ENCODE measurements around the gene EPB41L3.

DNA sequence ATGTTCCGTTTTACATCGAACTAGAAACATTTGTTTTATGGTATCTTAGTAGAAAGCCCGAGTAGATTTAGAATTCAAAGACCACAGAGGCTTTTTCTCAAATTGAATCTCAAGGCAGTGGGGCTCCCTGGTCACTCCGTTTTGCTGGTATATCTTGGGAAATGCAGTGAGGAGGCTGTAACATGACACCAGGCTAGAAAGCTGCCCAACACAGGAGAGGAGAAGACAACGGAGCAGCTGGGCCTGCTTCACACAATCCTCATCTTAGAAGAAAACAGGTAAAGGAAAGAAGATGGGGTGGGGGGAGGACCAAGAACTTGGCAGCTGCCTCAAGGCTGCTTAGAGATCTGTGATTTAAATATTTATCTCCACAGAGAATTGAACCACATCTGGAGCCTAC, 38.3 kb upstream of the EPB41L3 start:
- TF ChIP-seq, protein P1, sequence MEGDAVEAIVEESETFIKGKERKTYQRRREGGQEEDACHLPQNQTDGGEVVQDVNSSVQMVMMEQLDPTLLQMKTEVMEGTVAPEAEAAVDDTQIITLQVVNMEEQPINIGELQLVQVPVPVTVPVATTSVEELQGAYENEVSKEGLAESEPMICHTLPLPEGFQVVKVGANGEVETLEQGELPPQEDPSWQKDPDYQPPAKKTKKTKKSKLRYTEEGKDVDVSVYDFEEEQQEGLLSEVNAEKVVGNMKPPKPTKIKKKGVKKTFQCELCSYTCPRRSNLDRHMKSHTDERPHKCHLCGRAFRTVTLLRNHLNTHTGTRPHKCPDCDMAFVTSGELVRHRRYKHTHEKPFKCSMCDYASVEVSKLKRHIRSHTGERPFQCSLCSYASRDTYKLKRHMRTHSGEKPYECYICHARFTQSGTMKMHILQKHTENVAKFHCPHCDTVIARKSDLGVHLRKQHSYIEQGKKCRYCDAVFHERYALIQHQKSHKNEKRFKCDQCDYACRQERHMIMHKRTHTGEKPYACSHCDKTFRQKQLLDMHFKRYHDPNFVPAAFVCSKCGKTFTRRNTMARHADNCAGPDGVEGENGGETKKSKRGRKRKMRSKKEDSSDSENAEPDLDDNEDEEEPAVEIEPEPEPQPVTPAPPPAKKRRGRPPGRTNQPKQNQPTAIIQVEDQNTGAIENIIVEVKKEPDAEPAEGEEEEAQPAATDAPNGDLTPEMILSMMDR (IDR thresholded peaks at IDR 0.05) = no peak
- TF ChIP-seq POLR2A (IDR thresholded peaks at IDR 0.05) (no peak), EP300 (IDR thresholded peaks at IDR 0.05) (no peak)
